SW 1271 (cell line): ENCODE data around the gene RDM1.

Experiments
- DNase-seq, 2 experiments: peaks; one replicate each; lab custom pipeline; 2025; lab: John Stamatoyannopoulos, UW

The RDM1 gene

DNA sequence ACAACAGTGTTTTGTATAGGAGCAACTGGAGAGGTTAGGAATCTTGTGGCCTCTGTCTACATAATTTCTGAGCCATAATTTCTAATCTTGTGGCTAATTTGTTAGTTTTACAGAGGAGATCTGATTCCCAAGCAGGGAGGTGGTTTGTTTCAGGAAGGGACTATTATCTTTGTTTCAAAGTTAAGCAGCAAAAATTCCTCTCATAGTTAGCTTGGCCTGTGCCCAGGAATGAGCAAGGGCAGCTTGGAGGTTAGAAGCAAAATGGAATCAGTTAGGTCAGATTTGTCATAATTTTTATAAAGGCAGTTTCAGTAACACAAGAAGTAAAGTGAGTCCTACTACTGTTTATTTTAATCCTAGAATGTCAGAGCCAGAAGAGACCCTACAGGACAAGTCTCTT is 2.0 kb upstream of the RDM1 start:
- DNase-seq, result no peak

DNA sequence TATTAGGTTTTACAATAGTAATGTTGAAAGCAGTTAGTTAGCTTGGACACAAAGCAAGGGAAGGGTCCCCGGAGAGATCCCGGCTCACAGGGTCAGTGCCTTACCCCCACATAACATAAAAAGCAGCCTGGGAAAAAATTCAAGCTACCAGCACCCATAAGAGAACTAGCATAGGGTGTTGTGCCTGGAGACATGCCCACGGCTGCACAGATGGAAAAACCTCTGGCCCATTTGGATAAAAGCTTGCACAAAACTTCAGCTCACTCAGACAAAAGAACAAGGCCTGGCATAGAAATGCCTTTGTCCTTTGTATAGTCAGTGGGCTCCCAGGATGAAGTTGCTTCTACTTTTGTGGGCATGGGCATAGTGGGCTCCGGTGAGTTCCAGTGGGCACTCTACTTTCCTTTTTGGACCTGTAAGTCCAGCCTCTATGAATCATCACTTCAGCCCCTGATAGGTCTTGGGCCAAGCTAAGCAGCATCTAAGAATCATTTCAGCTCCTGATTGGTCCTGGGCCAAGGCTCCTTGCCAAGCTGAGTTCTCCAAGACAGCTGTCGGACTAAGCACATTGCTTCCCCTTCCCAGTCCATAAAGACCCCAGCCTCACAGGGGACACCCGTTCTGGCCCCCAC is 1.3 kb upstream of the RDM1 start:
- DNase-seq, result no peak

GRCh38 chr17:35927714-35928113 is 2.9 kb downstream of the RDM1 start:
- DNase-seq, result no peak

DNA sequence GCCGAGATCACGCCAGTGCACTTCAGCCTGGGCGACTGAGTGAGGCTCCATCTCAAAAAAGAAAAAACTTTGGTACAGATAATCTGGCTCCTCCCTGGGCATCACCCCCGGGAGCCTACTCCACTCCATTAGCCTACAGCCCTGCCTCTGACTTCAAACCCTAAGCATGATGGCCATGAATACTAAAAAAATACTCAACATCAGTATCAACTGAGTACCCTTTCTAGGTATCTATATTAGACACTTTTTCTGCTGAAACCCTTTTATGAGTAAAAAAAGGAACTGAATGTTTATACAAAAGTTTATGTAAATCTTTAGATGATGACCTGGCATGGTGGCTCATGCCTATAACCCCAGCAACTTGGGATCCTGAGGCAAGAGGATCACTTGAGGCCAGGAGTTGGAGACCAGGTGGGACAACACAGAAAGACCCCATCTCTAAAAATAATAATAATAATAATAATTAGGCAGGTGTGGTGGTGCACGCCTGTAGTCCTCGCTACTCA is 6.9 kb downstream of the RDM1 start:
- no peak for DNase-seq

DNA sequence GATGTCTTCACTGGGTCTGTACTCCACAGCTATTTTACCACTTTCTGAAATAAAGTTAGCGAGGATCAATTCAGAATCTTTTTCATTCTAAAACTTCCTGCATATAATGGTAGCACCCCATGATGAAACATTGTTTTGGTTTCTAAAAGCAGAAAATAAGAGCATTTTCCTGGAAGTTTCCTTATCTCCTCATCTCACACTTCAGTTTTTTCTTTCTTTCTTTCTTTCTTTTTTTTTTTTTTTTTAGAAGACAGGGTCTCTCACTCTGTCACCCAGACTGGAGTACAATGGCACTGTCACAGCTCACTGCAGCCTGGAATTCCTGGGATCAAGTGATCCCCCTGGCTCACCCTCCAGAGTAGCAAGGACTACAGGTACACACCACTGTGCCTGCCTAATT is 10.3 kb downstream of the RDM1 start:
- no peak for DNase-seq

GRCh38 chr17:35918665-35919064 is 11.9 kb downstream of the RDM1 start:
- DNase-seq, result no peak

- DNase-seq, result no peak
These were observed 12.9 kb downstream of the RDM1 start for GRCh38 chr17:35917519-35918213.

DNA sequence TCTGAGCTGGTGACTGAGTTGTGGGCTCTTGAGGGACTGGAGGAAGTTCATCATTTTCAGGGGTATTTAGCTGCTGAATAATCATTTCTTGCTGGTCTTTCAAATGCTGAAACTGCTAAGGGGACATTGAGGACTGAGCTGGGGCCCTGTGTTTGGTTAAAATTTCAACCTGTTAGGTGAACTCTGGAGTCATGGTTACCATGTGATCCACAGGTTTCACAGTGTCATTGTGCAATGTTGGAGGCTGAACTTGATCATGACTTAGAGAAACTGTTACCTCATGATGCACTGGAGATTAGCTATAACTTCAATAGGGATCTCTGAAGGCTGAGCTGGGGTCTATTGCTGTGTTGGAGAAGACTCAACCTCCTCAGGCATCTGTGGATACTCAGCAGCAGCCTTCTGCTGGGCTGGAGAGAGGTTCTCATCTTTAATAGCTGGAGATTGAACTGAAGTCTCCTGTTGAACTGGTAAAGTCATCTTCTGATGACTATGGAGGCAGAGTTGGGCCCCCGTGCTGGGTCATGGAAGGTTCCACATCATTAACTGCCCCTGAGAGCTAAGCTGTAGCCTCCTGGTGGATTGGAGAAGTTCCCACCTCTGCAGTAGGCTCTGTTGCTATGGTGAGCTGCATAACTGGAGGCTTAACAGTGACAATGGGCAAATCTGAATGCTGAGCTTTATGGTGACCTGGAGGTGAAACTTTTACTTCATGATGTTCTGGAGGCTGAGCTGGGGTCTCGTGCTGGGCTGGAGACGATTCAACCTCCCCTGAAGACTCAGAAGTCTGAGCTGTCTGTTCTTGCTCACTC is 15.2 kb downstream of the RDM1 start:
- DNase-seq, result no peak

DNA sequence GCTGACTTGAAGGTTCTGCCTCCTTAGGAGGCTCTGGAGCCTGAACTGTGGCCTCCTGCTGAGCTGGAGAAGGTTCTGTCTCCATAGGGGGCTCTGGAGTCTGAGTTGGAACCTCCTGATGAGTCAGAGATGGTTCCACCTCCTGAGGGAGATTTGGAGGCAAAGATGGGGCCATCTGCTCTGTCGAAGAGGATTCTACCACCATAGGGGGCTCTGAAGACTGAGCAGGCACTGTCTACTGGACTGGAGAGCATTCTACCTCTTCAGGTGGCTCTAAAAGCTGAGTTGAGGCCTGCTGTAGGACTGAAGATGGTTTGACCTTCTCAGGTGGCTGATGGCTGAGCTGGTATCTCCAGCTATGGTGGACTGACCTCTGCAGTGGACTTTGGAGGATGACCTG is 16.2 kb downstream of the RDM1 start:
- no peak for DNase-seq

DNA sequence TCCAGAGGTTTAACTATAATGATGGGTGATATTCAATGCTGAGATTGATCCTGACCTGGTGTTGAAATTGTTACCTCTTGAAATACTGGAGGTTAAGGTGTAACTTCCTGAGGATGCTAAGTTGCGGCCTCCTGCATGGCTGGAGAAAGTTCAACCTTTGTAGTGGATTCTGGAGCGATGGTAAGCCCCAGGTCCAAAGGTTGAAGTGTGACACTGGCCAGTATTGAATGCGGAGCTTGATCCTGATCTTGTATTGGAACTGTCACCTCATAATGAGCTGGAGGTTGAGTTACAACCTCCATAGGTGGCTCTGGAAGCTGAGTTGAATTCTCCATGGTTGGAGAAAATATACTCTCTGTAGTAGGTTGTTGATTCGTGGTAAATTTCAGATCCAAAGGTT is 17.0 kb downstream of the RDM1 start:
- DNase-seq, result no peak

GRCh38 chr17:35912942-35913341 is 17.6 kb downstream of the RDM1 start:
- no peak for DNase-seq

DNA sequence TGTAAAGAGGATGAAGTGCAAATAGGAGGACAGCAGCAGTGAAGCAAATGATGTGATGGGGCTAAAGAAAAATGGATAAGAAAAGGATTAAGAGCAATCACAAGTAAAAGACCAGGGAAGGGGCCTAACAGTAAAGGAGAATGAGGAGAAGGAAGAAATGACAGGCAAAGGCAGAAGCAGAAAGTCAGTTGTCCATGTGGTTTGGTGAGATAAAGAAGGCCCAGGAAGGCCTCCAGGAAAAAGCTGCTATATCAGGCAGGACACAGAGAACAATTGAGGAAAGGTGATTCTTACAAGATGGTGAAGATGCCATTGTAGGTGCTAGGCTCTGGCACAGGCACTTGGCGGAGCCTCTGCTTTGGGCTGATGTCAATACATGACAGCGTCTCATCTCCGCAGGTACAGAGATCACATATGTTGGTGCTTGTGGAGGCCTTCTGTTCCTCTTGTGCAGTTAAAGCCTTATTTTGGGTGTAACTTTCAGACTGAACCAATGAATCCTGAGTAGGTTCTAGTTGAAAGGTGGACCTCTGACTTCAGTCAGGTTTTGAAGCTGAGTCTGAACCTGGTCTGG is 18.1 kb downstream of the RDM1 start:
- no peak for DNase-seq

GRCh38 chr17:35909408-35909807 is 21.2 kb downstream of the RDM1 start:
- DNase-seq, result no peak

- DNase-seq, result no peak
These were observed 22.9 kb downstream of the RDM1 start for GRCh38 chr17:35907691-35908090.

DNA sequence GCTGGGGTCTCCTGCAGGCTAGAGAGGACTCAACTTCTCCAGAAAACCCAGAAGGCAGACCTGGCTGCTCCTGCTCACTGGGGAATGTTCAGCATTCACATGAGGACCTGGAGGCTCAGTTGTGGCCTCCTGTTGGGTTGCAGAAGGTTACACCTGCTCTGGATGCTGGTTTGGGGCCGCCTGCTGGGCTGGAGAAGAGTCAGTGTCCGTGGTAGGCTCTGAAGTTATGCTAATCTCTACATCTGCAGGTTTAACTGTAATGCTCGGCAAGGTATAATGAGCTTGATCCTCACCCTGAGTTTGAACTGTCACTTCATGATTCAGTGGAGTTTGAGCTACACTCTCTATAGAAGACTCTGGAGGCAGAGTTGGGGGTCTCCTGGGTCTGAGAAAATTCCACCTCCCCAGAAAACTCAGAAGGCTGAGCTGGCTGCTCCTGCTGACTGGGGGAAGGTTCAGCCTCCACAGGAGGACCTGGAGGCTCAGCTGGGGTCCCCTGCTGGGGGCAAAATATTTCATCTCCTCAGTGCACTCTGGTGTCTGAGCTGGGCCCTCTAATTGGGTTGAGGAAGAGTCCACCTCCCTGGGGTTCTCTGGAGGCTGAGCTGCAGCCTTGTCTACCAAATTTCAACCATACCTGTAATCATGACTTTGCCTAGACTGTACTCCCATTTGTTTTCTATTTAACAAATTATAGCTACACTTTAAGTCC is 23.5 kb downstream of the RDM1 start:
- no peak for DNase-seq

DNA sequence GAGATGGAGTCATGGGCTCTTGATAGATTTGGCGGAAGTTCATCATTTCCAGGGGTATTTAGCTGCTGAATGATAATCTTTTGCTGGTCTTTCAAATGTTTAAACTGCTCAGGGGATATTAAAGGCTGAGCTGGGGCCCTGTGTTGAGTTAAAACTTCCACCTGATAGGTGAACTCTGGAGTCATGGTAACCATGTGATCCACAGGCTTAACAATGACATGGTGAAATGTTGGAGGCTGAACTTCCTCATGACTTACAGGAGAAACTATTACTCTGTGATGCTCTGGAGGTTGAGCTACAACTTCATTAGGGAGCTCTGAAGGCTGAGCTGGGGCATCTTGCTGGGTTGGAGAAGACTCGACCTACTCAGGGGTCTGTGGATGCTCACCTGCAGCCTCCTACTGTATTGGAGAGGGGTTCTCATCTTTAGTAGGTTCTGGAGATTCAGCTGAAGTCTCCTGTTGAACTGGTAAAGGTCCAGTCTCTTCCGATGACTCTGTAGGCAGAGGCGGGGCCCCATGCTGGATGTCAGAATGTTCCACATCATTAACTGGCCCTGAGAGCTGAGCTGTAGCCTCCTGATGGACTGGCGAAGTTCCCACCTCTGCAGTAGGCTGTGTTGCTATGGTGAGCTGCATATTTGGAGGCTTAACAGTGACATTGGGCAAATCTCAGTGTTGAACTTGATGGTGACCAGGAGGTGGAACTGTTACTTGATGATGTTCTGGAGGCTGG is 24.2 kb downstream of the RDM1 start:
- no peak for DNase-seq

DNA sequence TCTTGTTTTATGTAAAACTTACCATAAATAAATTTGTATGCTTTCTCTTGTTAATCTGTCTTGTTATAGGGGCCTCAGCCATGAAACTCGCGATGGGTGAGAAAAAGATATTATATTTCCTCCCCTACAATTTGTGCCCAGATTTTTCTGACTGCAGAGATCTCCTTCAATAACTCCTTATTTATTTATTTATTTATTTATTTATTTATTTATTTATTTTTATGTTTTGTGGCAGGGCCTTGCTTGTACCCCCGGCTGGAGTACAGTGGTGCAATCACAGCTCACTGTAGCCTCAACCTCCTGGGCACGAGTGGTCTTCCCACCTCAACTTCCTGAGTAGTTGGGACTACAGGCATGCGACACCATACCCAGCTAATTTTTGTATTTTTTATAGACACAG is 27.1 kb downstream of the RDM1 start:
- DNase-seq, result no peak

GRCh38 chr17:35901631-35902175 is 28.9 kb downstream of the RDM1 start:
- DNase-seq, result no peak

- no peak for DNase-seq
These were observed 29.7 kb downstream of the RDM1 start for GRCh38 chr17:35900708-35901480.

DNA sequence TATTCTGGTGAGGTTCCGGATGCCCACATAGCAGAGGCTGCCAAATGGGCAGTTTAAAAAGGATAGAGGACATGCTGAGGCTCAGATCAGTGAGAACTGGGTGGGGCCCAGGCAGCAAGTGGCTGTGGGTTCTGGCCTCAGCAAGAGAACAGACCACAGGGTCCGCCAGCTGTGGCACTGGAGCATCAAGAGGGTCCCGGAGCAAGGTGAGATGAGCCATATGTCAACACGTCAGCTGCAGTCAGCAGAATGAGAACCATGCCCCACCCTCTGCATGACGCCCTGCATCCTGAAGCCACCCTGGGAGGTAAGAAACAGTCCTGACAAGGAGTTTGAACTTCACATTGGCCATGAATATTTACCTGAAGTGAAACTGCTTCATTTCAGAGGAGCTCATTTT is 30.3 kb downstream of the RDM1 start:
- DNase-seq, result no peak
